NB4 (cell line): ENCODE results near the gene XPOT.

Experiments used
- DNase-seq: peaks from one replicate; pipeline ENCODE4 v3.0.0; 2010; ENCODE audit warnings: low read depth
- H3K4me3 ChIP-seq: one replicate; pipeline ENCODE4 v1.5.1; 2011; ENCODE audit warnings: mild to moderate bottlenecking, low read depth, low read length, moderate library complexity
- MAX ChIP-seq: IDR thresholded peaks from 2 replicates; pipeline ENCODE4 v1.6.1; 2011; ENCODE audit warnings: low read depth, low read length
- MYC ChIP-seq: IDR thresholded peaks from 2 replicates; pipeline ENCODE4 v1.6.1; 2011; ENCODE audit warnings: low read depth, low read length
- POLR2A ChIP-seq: IDR thresholded peaks from 2 replicates; pipeline ENCODE4 v1.6.1; 2011; ENCODE audit warnings: mild to moderate bottlenecking; ENCODE audit not compliant: insufficient read length; ENCODE audit errors: extremely low read depth
- TF ChIP-seq, protein P1 (sequence below): IDR thresholded peaks from one replicate; pipeline ENCODE4 v1.5.1; 2012; ENCODE audit warnings: low read depth, low read length

XPOT gene

DNA sequence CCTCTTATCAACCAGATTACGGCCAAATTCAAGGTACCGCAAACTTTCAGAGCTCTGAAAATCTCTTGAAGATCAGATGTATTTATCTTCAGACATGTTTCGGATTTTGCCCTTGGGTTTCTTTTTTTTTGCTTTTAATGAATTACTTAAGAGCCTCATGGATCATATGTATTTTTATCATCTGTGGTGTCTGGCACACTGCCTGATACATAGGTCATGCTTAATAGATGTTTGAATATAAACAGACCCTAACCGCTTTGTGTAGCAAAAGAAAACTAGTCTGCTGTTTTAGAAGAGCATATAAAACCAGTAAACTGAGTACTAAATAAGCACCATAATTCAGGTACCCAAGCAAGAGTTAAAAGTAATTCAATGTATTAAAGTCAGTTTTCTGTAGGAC lies 27.6 kb downstream of the XPOT start:
- no peak overlapping the region for H3K4me3 ChIP-seq
- TF ChIP-seq POLR2A (no peak), MYC (no peak), MAX (no peak)
- TF ChIP-seq, protein P1, sequence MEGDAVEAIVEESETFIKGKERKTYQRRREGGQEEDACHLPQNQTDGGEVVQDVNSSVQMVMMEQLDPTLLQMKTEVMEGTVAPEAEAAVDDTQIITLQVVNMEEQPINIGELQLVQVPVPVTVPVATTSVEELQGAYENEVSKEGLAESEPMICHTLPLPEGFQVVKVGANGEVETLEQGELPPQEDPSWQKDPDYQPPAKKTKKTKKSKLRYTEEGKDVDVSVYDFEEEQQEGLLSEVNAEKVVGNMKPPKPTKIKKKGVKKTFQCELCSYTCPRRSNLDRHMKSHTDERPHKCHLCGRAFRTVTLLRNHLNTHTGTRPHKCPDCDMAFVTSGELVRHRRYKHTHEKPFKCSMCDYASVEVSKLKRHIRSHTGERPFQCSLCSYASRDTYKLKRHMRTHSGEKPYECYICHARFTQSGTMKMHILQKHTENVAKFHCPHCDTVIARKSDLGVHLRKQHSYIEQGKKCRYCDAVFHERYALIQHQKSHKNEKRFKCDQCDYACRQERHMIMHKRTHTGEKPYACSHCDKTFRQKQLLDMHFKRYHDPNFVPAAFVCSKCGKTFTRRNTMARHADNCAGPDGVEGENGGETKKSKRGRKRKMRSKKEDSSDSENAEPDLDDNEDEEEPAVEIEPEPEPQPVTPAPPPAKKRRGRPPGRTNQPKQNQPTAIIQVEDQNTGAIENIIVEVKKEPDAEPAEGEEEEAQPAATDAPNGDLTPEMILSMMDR: no peak
- no peak for DNase-seq

DNA sequence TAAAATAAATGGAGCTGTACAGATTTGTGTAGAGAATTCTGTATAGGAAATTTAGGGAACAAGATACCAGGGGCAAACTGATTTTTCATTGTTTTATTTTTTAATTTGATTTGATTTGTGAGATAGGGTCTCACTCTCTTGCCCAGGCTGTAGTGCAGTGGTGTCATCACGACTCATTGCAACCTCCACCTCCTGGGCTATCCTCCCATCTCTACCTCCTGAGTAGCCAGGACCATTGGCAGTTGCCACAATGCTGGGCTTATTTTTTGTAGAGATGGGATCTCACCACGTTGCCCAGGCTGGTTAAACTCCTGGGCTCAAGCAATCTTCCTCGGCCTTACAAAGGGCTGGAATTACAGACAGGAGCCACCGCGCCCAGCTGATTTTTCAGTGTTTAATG lies 29.7 kb downstream of the XPOT start:
- DNase-seq: no peak
- TF ChIP-seq MAX: no peak
- H3K4me3 ChIP-seq: no peak overlapping the region

GRCh38 chr12:64440100-64440499 lies 35.9 kb downstream of the XPOT start:
- DNase-seq: no peak
- TF ChIP-seq MYC (no peak), MAX (no peak), POLR2A (no peak)
- TF ChIP-seq, protein P1: no peak

DNA sequence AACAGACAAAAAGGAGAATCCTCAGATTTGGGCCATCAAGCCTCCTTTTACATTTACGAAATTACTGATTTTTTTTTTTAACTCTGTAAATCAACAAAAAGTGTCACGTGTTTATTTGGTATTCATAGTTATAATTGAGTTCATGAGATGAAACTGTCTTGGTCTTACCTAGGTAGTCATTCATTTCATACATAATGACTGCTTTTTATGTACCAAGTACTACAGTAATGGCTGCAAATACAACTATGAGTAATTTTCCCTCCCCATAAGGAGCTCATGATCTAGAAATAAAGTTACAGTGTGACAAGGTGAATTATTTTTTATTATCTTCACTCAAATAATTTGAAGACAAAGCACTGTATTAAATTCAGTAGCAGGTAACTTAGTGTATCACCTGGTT lies 41.3 kb downstream of the XPOT start:
- TF ChIP-seq MYC: no peak
- TF ChIP-seq, protein P1: no peak
- no peak for DNase-seq
- H3K4me3 ChIP-seq: no peak overlapping the region

More at GRCh38 chr12:64440100-64440499, 35.9 kb downstream of the XPOT start:
- no peak overlapping the region for H3K4me3 ChIP-seq

DNA sequence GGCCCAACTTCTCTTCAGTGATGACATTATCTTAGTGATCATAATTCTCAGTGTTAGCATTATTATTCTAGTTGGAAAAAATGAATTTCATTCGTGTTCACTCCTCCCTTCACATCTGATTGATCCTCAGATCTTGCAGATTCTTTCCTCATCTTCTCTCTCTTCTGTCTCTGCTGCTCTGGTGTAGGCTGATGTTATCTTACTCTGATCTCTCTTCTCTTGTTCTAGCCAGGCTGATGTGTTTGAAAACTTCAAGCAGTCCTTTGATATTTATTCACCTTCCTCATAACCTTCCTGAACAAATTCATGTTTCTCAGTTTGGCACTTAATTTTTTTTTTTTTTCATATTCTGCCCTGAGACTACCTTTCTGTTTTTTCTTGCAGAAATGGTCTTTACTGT lies 42.1 kb downstream of the XPOT start:
- DNase-seq: no peak
- TF ChIP-seq, protein P1: no peak
- TF ChIP-seq POLR2A: no peak
- no peak for TF ChIP-seq MAX
- TF ChIP-seq MYC: no peak
- no peak overlapping the region for H3K4me3 ChIP-seq

- no peak for DNase-seq
- TF ChIP-seq POLR2A (no peak), MAX (no peak), MYC (no peak)
- TF ChIP-seq, protein P1: no peak
- peak overlapping the region; percentile 85 for H3K4me3 ChIP-seq
These were observed 46.0 kb downstream of the XPOT start for GRCh38 chr12:64450057-64450640.
